ENCODE data around the gene SDR39U1. TPM values are rescaled to one million over a fixed set of nuclear protein-coding genes. Genes with fewer than 3 reads are reported as not detected.

Gene SDR39U1
- total RNA-seq, 1 donor from 2014 or later = 5.0 TPM

DNA sequence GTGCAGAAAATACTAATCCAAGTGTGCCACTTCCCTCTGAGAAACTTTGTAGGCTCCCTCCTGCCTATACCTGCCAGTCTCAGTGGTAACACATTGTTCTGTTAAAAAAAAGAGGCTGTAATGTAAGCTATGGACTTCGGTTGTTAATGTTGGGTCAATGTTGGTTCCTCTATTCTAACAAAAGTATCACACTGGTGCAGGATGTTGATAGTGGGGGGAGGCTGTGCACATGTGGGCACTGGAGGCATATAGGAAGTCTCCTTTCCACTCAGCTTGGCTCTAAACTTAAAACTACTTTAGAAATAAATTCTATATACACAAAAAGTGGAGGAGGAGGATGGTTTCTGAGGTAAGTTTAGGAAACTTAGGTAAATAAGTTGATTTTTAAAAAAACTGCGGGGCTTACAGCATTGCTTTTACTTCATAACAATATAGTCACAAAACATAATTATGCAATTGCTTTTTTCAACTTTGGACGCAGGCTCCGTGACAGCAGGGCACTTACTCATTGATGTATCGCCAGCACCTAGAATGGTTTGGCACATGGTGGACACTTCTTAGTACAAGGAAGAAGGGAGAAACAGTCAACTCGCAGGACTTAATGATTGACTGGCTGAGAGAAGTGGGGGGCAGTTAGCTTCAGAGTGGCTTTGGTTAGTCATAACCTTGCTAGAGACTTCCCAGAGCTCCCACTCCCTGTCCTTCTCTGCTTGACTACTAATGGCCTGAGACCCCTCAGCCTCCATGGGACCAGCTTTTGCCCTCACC is 51.7 kb downstream of the SDR39U1 start:
- DNase-seq (ENCODE audit: low read depth in 2 of 2) = no peak

Other genes with a start within 250 kb of the SDR39U1 start
- gene TM9SF1, start 247.3 kb downstream of the SDR39U1 start, total RNA-seq = 33.9 and 56.0 TPM in 2 replicates
- gene TSSK4, start 237.1 kb downstream of the SDR39U1 start, total RNA-seq = not detected in 2 replicates
- gene CHMP4A, start 229.3 kb downstream of the SDR39U1 start, total RNA-seq = 11.7 and 15.9 TPM in 2 replicates
- gene MDP1, start 226.7 kb downstream of the SDR39U1 start, total RNA-seq = 7.0 and 10.0 TPM in 2 replicates
- gene NEDD8, start 210.4 kb downstream of the SDR39U1 start, total RNA-seq = 172 and 193 TPM in 2 replicates
- 81.9 and 90.5 TPM in 2 replicates for gene GMPR2, start 209.8 kb downstream of the SDR39U1 start, total RNA-seq
- 39.9 and 57.3 TPM in 2 replicates for gene TINF2, start 200.2 kb downstream of the SDR39U1 start, total RNA-seq
- gene TGM1, start 179.6 kb downstream of the SDR39U1 start, total RNA-seq = 0.38 and 0.64 TPM in 2 replicates
- gene RABGGTA, start 171.2 kb downstream of the SDR39U1 start, total RNA-seq = 10.7 and 19.7 TPM in 2 replicates
- gene DHRS1, start 143.0 kb downstream of the SDR39U1 start, total RNA-seq = 9.1 and 14.5 TPM in 2 replicates
- gene NOP9, start 142.9 kb downstream of the SDR39U1 start, total RNA-seq = 23.0 and 24.8 TPM in 2 replicates
- 1.5 and 2.4 TPM in 2 replicates for gene CIDEB, start 134.8 kb downstream of the SDR39U1 start, total RNA-seq
- gene LTB4R2, start 132.6 kb downstream of the SDR39U1 start, total RNA-seq = 2.1 and 3.2 TPM in 2 replicates
- gene LTB4R, start 131.3 kb downstream of the SDR39U1 start, total RNA-seq = 2.0 and 2.2 TPM in 2 replicates
- gene ADCY4, start 107.7 kb downstream of the SDR39U1 start, total RNA-seq = 29.3 and 51.2 TPM in 2 replicates
- gene RIPK3, start 102.8 kb downstream of the SDR39U1 start, total RNA-seq = 1.4 and 1.8 TPM in 2 replicates
- gene NFATC4, start 74.6 kb downstream of the SDR39U1 start, total RNA-seq = 0.76 and 1.0 TPM in 2 replicates
- 3.3 and 4.2 TPM in 2 replicates for gene NYNRIN, start 43.8 kb downstream of the SDR39U1 start, total RNA-seq
- 0.13 and 0.39 TPM in 2 replicates for gene CBLN3, start 13.1 kb downstream of the SDR39U1 start, total RNA-seq
- 36.2 and 42.5 TPM in 2 replicates for gene KHNYN, start 12.8 kb downstream of the SDR39U1 start, total RNA-seq
- not detected in 2 replicates for gene CMA1, start 65.5 kb upstream of the SDR39U1 start, total RNA-seq
- not detected in 2 replicates for gene CTSG, start 133.5 kb upstream of the SDR39U1 start, total RNA-seq
- not detected in 2 replicates for gene GZMH, start 166.9 kb upstream of the SDR39U1 start, total RNA-seq
- not detected in 2 replicates for gene GZMB, start 191.4 kb upstream of the SDR39U1 start, total RNA-seq